GM10847 (cell line): Measurements from ENCODE around the gene AMMECR1.

Experiments
- POLR2A ChIP-seq: IDR thresholded peaks from 2 replicates; pipeline ENCODE4 v1.6.1; 2011; ENCODE audit not compliant: insufficient read length; ENCODE audit errors: extremely low read depth

Gene AMMECR1

DNA sequence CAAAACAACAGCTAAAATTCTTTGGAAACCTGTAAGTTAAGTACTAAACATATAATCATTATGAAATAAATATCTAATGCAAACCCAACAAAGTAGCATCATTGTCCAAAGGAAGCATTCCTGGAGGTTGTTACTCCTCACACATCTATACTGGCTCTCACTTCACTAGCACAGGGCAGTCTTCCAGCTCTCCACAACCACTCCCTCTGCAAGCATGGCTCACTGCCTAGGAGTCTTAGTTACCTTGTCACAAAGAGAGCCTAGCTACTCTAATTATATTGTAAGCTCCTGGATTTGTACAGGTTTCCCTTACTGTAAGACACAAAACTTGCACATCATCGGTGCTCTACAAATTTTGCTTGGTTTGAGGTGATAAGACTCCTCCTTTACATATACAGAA is 76.1 kb downstream of the AMMECR1 start:
- TF ChIP-seq POLR2A, result no peak

DNA sequence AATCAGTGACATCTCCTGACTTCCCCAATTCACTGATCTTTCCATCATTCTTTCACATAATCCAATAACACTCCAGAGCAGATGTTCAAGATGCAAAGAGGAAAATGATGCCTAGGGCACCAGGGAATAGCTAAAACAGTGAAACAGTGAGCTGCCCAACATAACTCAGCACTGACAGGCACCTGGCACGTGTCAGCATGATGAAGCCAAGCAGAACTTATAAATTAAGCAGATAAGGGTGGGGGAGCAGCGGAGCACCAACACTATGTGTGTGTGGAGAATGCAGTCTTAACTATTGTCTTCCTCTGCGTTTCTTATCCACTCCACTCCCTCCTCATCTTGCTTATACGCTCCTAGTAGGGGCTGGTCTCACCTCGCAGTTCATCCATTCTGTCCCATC is 89.4 kb downstream of the AMMECR1 start:
- TF ChIP-seq POLR2A, result no peak

DNA sequence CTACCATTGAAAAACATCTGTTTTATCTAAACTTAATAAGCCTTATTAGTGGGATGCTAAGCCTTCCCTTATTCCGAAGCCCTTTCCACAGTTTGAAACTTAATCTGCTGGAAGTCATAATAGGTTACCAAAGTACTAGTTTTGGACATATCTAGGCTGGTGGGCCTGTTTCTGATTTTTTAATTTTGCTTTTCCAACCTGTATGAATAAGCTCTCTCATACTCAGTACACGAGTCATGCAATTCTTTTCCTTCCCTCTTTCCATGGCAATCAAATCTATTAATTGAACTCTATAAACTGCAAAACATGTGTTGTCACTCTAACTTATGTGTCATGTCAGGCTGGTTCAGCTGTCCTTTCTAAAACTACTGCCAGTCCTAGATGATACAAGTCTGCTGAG is 91.0 kb downstream of the AMMECR1 start:
- TF ChIP-seq POLR2A, result no peak

DNA sequence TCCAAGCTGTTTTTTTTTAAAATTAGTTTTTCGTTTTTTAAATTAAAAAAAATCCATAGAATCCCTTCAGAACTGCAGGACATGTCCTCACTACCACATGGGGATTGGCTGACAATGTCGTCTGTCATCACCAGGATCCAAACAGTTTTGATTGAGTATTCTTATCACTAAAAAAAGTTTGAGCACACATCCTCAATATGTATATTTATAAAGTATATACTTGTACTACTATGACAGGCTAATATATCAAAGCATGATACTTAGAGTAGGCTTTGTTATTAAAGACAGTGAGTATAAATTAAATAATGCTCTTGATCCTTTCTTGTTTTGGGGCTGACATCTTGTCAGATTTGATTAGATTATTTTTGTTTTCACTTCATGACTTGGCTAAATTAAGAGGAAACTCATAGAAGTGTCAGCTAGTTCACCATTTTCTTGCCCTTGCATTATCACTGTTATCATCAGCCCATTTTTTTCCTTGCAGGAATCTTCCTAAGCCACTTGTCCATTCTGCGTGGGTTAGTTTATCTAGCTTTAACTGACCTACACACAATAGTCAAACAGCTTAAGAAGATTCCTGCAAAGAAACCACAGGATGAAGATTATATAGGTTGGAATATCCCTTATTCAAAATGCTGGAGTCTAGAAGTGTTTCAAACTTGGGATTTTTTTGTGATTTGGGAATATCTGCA is 92.8 kb downstream of the AMMECR1 start:
- TF ChIP-seq POLR2A, result no peak

DNA sequence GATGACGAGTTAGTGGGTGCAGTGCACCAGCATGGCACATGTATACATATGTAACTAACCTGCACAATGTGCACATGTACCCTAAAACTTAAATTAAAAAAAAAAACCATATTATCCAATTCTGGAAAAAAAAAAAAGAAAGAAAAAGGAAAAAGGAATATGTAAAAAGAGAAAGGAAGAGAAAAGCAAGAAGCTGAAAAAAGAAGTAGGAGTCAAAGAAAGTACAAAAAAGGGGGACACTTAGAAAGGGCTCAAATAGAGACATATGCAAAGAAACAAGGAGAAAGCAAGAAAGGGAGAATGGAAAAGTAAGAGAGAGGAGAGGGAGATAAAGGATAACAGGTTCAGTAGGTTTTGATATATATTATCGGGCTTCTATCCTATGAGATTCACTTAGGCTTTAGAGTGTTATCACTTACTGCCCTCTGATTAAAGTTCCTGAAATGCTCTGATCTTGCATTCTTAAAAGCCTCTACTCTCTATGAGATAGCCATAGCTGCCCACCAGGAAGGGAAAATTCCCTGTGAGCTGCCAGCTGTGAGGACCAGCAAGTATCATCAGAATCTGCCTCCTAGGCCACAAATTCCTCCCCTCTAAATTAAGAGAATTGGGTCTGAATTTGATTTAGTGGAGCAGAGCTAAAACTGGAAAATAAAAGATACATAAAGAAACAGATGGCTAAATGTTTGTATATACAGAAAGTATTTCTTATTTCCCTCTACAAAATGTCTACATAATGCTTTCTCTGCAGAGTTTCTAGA is 95.2 kb downstream of the AMMECR1 start:
- no peak for TF ChIP-seq POLR2A

DNA sequence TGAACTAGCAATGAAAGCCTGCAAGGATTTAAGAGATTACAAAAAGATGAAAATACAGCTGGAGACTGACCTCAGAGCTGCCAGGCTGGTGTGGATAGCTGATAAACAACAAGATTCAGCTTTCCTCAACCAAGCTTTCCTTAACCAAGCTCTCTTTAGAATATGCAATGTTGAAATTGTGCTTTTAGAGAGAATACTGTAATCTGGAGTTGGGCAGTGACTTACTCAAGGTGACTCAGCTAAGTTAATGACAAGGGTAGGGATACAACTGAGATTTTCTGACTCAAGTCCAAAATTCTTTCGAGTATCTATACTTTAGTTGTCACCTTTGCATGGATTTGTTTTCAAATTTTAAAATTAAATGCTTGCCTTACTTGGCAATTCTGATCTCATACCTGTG is 98.0 kb downstream of the AMMECR1 start:
- no peak for TF ChIP-seq POLR2A

DNA sequence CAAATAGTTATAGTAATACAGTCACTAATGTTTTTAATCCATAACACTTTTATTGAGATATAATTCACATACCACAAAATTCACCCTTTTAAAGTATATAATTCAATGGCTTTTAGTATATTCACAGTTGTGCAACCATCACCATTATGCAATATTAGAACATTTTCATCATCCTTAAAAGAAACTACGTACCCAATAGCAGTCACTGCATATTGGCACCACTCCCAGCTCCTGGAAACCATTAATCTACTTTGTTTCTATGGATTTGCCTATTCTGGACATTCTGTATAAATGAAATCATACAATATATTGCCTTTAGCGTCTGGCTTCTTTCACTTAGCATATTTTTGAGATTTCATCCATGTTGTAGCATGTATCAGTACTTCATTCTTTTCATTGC is 99.3 kb downstream of the AMMECR1 start:
- TF ChIP-seq POLR2A, result no peak

DNA sequence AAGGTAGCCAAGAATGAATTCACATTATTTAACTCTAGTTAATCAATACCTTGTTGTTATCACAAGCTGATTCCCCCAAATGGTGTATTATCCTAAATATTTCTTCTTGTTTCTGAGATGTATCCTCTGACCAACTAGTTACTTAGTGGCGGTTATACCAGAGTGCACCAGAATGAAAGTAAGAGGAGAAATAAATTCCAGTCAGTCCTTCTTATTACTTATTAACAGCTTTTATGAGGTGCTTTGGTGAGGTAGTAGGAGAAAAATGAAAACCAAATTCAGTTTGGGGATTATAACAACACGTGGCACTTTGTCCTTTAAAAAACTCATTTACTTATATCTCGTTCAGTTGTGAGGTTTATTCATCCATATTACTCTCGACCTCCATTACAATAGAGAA is 101.9 kb downstream of the AMMECR1 start:
- no peak for TF ChIP-seq POLR2A

DNA sequence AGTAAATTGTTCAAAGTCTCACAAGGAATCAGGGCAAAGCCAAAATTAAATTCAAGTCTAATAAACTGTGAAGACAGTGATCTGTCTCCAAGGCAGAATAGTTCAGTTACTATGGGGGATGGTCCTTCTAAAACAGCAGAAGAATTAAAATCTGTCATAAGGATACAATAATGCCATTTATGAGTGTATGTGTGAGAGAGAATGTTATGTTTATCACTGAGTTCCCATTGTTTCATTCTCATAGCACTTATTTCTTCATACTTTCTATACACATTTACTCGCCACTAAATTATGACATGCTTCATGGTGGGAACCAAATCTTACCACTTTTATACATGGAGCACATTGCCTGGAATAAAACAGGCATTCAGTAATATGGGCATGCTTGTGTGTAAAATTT is 102.5 kb downstream of the AMMECR1 start:
- TF ChIP-seq POLR2A, result no peak

DNA sequence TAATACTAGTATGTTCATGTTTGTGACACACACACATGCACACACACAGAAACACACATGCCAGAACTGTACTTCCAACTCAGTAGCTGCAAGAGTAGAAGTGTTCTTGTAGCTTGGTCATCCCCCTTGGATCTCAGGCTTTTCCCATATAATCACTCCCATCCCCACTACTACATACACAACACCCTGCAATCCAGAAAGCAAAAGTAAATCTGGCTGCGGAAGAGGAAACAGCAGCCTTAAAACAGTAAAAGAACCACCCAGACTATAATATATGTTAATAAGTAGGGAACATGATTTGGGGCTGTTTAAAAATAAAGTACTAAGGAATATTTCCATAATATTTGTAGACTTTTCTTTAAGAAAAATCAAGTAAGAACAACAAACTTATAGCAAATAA is 103.2 kb downstream of the AMMECR1 start:
- TF ChIP-seq POLR2A, result no peak

DNA sequence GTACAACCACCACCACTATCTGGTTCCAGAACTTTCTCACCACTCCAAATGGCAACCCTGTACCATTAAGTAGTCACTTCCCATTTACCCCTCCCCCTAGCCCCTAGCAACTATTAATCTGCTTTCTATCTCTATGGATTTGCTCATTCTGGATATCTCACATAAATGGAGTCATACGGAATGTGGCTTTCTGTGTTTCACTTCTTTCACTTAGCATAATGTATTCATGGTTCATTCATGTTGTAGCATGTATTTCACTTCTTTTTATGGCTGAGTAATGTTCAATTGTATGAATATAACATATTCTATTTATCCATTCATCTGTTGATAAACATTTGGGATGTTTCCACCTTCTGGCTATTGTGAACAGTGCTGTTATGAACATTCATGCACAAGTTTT is 104.7 kb downstream of the AMMECR1 start:
- TF ChIP-seq POLR2A, result no peak

DNA sequence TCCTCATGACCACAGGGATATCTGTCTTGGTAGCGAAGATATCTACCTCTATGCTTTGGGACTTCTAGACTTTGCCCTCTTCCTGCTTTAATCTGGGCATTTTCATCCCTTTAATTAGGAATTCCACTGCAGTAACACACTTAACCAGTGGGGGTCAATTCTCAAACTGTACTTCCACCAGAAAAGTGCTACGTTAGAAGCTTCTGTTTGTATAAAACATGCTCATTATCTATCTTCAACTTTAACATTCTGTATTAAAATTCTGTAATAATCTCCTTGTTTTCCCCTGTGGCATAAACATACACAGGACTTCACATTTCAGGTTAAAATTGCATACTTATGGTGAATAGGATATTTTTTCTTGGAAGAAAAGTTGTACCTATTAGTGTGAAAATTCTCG is 105.6 kb downstream of the AMMECR1 start:
- no peak for TF ChIP-seq POLR2A

DNA sequence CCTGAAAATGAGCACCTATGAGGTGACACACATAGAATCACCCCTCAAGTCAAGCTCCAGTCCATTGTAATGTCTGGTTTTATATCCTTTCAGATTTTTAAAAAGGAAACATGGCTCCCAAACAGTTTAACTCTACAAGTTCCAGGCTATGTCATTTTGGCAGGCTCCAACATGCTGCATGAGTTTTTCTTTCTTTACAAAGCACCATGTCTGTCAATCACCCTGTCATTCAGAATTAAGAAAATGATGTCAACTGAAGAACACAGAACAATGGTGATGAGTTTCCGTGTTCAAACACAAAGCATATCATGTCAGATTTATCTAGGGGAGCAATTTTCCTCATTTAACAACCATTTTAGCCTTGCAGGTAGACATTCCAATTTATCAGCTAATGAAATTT is 106.5 kb downstream of the AMMECR1 start:
- TF ChIP-seq POLR2A, result no peak

DNA sequence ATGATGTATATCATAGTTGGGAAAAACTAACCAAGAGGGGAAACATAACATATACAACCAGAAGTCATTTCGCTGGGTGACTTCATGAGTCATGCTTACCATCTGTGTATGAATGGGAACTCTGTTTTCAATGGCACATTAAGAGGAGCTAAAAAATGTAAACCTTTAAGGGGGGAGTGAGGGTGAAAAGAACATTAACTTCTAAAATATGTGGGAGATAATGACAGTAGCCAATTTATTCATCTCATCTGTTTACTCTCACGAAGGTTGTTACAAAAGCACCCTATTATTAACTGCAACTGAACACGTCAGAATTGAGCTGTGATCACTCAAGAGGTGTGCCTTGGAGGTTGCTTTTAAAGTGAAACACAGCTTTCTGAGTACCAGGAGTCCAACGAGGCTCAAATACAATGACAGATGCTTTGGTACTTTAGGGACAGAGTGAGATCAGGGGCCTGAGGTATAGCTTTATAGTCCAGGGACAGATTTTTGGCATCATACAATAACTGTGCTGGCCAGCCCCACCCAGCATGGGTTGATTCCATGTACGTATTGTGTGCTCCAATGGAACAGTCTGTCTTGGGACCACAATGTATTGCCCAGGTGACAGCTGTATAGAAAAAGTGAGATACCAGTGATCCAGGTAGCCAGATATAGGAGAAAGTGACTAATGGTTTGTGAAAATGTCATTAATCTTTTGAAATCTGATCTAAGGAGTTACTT is 107.3 kb downstream of the AMMECR1 start:
- TF ChIP-seq POLR2A, result no peak

DNA sequence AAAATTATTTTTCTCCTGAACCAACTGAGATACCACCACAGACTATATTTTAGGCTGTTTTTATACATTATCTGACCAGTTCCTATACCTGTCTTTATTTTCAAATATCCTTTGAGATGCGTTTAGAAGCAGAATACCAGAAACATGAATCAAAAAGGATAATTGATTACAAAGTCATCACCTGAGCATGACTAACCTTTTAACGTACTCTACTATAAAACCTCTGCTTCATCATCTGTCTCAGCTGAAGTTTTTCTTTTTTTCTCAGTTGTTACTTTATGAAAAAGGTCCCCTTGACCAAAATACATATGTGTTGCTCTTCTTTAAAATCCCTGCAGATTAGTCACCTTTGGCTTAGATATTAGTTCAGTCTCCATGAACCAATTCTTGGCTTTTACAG is 109.8 kb downstream of the AMMECR1 start:
- TF ChIP-seq POLR2A, result no peak

DNA sequence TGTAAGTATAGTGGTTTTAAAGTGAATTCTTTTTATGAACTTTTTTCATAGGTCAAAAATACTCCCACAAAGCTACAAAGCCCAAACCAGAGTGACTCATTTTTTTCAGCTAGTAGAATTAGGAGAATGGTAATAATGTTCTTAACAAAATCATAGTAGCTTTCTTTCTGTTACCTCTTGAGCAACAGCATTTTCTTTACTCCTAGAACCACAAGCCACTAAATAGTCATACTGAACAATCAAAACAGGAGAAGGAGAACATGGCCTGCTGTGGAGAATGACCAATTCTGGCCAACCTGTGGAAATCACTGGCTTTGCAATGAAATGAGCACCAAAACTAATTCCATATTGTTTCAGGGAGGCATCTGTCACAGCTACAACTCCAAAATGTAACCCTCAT is 112.9 kb downstream of the AMMECR1 start:
- TF ChIP-seq POLR2A, result no peak

DNA sequence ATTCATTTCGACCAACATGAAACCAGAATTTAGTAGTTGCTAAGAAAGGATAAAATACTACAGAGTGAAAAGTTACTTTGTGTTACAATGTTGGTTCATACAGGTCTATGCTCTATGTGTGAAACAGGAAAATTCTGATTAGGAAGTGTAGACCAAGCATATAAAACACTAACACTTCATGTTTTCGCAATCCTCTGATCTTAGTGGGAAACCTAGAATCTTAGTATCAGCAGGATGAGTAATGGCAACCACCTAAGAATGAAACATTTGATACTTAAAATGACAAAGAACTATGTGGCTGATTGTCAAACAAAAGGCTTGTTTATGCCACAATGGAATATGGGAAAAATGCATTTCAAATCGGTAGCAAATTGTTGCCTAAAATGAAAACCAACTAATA is 116.1 kb downstream of the AMMECR1 start:
- TF ChIP-seq POLR2A, result no peak

DNA sequence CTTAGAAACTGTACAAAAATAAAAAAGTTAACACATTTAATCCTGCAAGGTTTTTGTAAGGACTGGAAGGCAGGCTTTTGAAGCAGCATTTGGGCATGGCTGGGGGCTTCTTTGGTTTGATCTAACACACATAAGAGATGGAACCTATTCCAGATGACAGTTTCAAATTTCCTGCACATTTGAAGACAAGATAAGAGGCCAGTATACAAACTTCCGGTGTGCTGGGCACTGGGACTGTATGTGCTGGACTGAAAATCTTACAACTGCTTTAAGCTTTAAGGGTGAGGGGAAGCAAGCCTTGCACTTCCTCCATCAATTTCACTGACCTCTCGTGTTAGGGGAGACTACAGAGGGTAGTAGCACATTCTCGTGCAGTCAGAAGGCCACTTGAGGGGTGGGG is 122.9 kb downstream of the AMMECR1 start:
- TF ChIP-seq POLR2A, result no peak
